Activated gamma-delta T cell treated with Interleukin-2 at 50 U/mL for 16 hours (primary cell): ENCODE results near the gene GNA15.
"Not testable (repeated sequence)": the region's sequence is repeated elsewhere in the genome, so short reads cannot be mapped to it uniquely, and the experiment has no call there.

Experiments used
- DNase-seq: peaks from one replicate; pipeline ENCODE4 v3.0.0-alpha.2; 2020

GNA15 gene, protein sequence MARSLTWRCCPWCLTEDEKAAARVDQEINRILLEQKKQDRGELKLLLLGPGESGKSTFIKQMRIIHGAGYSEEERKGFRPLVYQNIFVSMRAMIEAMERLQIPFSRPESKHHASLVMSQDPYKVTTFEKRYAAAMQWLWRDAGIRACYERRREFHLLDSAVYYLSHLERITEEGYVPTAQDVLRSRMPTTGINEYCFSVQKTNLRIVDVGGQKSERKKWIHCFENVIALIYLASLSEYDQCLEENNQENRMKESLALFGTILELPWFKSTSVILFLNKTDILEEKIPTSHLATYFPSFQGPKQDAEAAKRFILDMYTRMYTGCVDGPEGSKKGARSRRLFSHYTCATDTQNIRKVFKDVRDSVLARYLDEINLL

DNA sequence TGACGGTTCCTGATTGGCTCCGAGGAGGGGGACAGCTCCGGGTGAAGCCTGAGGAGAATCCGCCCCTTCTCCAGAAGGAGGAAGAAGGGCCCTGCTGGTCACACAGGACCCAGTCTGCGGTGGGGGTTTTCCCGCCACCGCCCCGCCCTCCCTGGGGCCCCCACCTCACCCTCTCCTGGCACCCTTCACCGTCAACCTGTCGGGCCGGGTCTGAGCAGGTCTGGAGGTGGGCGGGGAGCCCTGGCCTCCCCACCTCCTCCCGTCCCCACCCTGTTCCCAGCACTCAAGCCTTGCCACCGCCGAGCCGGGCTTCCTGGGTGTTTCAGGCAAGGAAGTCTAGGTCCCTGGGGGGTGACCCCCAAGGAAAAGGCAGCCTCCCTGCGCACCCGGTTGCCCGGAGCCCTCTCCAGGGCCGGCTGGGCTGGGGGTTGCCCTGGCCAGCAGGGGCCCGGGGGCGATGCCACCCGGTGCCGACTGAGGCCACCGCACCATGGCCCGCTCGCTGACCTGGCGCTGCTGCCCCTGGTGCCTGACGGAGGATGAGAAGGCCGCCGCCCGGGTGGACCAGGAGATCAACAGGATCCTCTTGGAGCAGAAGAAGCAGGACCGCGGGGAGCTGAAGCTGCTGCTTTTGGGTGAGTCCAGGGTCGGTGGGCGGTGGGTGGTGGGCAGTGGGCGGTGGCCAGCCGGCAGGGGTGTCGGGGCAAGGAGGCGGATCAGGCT, at the start of gene GNA15:
GNA15 (plus strand) TSS at position 73 of the 723 bp plus-strand sequence; CDS start at position 491, 418 bp downstream.
- DNase-seq = no peak

DNA sequence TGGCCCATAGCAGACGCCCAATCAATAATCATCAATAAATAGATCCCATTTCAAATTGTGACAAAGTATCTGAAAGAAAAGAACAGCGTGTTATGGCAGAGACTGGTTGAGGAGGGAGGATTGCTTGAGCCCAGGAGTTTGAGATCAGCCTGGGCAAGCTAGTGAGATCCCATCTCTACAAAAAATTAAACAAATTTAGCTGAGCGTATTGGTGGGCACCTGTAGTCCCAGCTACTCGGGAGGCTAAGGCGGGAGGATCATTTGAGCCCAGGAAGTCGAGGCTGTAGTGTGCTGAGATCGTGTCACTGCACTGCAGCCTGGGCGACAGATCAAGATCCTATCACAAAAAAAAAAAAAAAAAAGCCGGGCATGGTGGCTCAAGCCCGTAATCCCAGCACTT, 48.1 kb upstream of the GNA15 start:
- no peak for DNase-seq

DNA sequence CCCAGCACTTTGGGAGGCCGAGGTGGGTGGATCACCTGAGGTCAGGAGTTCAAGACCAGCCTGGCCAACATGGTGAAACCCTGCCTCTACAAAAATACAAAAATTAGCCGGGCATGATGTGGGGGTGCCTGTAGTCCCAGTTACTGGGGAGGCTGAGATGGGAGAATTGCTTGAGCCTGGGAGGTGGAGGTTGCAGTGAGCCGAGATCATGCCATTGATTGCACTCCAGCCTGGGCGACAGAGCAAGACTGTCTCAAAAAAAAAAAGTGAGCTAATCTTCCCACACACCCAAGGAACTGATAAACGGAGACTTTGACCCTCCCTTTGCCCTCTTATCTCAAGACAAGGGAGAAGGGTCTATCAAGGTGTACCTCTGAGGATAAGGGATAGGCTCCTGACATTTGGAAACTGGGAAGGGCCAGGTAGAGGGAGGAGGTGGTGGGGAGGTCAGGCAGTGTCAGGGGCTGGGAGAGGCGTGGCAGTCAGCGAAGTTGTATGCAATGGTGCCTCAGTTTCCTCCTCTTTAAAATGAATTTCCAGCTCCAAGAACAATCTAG, 46.5 kb upstream of the GNA15 start:
- DNase-seq = not testable (repeated sequence)

DNA sequence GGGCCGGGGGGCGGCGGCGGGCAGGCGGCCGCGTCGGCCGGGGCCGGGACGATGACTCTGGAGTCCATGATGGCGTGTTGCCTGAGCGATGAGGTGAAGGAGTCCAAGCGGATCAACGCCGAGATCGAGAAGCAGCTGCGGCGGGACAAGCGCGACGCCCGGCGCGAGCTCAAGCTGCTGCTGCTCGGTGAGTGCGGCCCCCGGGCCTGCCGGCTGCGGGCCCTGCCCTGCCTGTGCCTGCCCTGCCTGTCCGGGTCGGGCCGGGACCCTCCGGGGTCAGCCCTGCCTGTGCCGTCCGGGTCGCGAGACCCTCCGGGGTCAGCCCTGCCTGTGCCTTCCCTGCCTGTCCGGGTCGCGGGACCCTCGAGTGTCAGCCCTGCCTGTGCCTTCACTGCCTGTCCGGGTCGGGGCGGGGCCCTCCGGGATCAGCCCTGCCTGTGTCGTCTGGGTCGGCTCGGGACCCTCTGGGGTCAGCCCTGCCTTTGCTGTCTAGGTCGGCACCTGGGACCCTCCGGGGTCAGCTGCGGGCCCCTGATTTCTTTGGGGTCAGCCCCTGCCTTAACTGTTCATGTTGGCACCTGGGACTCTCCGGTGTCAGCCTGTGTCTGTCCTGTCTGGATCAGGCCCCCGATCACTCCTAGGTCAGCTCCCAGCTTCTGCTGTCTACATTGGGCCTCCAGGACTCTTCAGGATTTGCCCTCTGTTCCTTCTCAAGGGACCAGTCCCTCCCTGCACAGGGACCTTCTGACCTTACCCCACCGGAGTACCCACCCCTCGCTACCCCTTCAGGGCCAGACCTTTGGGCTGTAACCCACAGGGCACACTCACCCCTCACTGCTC, 41.0 kb upstream of the GNA15 start:
- peak; percentile 23 for DNase-seq

DNA sequence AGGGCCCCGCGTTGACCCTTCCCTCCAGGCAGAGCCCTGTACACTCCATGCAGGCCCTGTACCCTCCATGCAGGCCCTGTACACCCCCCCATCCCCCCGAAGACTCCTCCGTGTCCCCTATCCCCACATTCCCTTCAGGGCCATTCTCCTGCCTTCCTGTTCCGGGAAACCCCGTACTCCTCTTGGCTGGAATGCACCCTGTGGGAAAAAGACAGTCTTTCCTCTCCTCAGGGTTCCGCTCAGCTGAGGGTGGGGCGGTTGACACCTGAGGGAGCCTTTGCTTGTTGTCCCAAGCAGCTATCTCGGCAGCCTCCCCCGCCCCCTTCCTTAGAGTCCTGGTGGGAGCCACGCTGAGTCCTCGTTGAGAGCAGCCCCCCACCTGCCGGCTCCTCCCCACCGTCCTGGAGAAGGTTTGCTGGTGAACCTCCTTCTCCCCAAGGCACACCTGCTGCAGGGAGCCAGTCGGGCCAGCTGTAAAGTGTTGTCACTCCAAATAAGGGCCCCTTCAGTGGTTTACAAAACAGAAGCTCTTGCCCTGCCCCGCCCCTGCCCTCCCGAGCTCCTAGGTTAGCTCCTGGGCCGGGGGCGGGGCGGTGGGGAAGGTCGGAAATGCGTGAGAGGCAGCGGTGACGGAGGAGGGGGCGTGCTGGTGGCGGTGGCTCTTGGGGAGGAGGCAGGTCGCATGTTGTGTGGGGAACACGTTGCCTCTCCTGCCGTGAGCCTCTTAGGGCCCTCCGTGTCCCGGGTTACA, 40.2 kb upstream of the GNA15 start:
- DNase-seq = peak; percentile 40

DNA sequence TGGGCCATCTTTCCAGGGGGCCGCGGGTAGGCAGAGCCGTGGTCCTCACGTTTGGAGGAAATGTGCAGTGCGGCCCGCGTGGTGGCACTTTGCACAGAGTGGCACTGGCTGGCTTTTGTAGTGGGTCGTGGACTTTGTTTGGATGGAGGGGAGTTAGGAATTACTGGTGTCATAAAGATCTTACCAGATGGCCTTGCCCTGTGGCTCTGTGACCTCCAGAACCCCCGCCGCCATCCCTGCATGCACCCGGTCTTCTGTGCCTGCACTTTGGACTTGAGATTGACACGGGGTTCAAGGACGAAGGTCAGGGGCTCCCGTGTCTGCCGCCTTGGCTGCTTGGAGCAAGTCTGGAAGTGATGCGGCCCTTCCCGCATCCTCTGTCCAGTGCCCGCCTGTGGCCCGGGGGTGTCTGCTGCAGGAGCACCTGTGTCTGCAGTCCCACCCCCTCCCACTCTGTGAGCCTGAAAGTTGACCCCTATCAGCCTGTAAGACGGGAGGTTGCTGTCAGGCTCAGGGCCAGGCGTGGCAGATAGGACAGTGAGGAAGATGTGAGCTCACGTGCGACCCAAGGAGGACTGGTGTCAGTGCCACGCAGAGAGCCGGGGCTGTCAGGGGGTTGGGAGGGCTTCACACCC, 39.4 kb upstream of the GNA15 start:
- DNase-seq = no peak

DNA sequence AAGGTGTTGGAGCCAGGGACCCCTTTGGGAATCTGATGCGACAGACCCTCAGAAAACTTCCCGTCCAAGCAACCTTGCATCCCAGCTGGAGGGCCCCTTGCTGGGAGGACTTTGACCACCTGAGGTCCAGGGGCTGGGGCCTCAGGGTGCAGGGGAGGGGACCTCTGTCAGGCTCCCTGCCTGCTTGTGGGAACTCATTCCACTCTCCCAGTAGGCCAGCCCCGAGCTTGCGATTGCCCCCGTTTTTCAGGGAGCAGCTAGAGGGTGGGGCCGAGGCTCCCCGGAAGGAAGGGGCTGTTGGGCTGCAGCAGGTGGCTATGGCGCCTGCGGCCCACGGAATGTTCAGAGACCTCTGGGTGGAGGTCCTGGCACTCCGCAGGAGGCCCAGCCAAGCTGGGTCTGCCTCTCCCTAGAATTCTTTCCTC, 38.9 kb upstream of the GNA15 start:
- DNase-seq = no peak

DNA sequence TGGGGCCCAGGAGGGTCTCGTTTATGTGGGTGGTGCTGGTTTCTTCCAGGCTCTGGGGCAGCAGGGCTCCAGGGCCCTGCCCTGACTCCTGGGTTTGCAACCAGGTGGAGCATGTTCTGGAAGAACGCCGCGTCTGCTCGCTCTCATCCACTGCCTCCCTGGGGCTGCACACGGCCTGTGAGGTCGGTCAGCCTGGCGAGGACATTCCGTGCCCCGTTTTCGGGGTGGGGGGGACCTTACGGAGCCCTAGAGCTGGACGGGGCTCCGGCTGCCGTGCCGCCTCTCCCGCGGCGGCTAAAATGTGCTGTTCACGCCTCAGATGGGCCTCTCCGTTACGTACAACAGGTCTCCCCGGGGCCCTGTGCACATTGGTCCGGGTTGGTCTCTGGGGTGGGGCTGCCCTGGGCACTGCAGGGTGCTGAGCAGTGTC, 38.4 kb upstream of the GNA15 start:
- no peak for DNase-seq

DNA sequence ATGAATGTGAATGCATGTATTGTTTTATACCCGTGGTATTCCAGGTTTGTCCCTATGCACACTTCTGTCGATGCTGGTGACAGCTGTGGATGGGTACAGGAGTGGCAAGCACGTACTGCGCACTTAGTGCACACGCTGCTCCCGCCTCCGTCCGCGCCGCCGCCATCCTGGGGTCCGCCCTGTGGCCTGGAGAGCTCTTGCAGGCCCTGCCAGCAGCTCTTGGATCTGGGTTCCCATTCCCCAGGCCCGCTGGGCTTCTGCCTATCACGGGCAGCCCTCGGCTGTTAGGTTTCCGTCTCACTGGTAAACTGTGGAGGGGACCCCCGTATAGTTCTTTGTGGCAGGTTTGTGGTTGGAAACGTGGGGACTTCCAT, 37.7 kb upstream of the GNA15 start:
- DNase-seq = no peak

DNA sequence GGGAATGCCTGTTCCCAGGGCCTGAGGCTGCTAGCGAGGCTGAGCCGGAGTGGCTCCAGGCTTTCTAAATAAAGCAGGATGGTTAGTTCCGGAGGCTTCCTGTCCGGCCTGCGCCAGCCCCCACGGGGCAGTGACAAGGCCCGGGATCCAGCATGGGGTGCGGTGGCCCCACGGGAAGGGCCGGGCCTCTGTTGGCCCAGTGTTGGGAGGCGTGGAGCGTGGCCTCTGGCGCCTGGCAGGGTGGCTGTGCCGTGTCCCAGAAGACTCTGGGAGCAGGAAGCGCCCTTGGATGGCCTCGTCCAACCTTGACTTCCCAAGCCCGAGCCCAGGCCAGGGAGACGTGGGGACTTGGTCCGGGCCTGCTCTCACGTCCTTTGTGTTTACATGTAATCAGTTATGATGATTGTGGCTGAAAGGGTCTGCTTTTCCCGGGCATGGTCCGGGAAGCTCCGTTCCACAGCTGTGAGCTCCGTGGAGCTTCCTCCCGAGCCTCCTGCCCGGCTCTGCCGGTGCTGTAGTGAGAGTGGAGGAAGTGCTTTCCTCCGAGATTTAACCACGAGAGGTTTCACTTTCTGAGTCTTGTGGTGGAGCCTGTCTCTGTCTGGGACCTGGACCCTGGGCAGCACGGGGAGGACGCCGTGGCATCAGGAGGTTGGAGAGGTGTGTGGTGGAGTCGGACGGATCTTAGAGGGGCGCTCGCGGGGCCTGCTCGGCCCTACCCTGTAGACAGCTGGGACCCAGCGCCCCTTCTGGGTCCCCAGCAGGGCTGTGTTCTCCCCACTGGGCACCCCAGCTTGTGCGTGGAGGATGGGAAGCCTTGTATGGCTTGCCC, 37.1 kb upstream of the GNA15 start:
- no peak for DNase-seq

DNA sequence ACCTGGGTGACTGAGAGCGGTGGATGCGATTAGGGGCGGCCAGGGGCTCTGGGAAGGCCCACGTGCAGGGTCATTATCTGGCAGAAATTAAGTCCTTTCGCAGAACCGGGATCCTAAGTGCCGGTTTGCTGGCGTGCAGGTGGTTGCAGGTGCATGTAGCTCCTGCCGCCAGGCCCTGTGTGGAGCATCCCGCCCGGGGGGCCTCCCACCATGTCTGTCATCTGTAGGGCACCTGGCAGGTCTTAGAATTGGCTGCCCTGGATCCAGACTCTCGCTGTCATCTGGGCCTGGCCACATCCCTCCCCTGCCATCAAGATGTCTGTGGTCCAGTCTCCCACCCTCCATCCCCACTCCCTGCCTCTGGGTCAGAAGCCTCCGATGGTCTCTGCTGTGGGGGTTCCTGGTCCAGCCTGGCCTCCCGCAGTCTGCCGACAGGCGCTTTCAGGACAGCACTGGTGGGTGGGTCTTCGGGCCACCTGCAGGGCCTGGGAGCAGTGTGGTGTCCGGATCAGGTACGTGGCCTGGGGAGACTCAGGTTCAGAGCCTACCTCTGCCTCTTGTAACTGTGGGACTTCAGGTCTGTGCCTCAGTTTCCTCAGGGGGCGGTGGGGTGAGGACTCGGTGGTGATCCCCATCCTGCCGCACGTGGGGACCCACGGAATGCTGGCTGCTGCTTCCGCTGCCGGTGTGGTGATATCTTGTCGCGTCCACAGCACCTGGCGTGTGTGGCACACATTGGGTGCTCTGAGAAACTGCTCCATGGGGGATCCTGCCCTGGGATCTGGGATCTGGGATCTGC, 36.3 kb upstream of the GNA15 start:
- no peak for DNase-seq

DNA sequence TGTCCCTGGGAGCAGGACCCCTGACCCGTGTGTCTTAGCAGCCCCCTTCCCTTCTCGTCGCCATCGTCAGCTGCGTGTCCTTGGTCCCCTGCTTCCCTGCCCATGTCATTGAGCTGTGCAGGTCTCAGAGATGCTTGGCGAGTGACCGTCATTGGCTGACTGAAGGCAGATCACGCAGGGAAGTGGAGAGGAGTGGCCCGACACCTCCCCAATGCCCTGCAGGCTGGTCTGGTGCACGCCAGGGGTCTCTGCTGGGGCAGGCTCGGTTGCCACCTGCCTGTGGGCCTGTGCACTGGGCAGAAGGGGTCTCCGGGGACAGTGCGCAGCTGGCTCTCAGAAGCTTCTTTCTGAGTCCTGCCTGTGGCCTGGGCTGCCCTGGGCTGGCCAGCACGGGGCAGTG, 35.5 kb upstream of the GNA15 start:
- no peak for DNase-seq

DNA sequence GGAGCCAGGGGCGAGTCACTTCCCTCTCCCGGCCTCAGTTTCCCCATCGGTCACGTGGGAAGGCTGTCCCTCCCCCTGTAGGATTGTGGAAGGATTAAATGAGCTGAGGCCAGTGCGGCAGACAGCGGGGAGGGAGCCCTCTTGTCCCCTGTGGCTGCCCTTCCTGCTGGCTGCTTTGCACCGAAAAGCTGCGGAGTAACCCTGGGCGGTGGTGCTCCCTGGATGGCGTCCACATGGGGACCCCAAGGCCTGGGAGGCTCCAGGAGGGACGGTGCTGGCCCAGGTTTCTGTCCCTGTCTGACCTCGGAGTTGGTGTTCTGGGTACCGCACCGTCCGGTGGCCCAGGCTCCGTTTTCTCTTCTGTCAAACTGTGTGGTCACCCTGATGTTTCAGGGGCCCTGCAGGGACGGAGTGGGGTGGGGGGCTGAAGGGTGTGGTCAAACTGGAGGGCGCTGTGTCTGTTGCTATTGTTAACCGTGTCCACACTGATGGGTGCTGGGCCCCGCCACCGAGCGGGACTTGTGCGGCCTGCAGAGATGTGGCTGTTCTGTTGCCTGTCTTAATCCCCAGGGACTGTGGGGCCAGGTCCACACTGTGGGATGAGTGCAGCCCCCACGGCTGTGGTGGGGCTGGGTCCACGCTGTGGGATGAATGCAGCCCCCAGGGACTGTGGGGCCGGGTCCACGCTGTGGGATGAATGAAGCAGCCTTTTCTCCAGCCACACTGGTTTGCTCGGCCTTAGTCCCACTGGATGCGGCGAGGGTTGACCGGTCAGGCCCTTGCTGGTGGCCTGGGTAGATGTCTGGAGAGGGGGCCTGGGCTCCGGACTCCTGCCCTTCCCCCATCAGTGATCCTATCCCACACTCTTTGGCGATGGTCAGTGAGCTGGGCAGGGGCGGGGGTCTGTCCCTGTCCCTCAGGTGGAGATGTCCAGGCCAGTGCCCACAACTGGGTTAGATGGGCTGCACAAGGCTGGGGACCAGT, 34.8 kb upstream of the GNA15 start:
- no peak for DNase-seq

DNA sequence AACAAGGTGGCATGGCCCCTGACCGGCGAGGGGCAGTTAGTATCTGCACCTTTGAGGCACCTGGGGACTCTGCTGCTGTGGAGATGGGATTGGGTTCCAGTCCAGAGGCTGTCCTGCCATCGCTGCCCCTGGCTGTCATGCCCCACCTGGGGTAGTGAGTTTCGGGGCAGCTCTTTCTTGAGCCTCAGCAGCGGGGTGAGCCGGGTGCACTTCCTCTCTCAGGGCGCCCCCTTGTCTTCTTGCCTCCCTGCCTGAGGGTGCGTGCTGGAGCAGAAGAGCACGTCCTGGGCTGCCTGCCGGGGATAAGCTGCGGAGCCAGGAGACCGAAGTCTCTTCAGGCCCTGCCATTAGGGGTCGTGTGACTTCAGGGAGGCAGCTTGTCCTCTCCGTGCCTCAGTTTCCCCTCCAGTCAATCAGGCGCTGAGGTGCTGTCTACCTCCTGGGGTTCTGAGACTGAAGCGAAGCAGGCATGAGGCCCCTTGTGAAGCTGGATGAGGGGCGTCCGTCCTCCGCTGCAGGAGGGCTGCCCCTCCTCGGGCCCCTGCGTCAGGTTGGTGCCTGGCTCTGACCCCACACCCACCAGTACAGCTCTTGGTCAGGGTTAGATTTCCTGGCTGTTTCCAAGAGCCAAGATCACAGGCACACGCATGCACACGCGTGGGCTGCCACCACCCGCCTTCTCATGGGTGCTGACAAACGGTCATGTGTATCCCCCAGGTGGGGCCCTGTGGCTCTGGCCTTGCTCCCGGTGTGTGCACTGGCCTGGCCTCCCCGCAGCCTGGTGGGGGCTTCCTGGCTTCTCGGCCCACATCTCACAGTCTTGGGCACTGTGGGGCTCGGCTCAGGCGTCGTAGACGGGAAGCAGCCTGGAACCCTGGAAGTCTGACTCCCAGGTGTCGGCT, 33.3 kb upstream of the GNA15 start:
- no peak for DNase-seq

DNA sequence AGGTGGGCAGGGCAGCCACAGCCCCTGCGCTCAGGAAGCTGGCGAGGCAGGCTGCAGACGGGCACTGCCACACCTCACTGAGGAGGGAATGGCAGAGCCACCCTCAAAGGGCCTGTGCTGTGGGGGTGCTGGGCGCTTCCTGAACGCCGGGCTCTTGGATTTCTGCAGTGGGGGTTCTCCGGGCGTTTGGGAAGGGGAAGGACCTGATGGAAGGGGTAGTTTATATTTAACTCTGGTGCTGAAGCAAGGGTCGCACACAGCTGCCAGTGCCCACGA, 31.2 kb upstream of the GNA15 start:
- no peak for DNase-seq

DNA sequence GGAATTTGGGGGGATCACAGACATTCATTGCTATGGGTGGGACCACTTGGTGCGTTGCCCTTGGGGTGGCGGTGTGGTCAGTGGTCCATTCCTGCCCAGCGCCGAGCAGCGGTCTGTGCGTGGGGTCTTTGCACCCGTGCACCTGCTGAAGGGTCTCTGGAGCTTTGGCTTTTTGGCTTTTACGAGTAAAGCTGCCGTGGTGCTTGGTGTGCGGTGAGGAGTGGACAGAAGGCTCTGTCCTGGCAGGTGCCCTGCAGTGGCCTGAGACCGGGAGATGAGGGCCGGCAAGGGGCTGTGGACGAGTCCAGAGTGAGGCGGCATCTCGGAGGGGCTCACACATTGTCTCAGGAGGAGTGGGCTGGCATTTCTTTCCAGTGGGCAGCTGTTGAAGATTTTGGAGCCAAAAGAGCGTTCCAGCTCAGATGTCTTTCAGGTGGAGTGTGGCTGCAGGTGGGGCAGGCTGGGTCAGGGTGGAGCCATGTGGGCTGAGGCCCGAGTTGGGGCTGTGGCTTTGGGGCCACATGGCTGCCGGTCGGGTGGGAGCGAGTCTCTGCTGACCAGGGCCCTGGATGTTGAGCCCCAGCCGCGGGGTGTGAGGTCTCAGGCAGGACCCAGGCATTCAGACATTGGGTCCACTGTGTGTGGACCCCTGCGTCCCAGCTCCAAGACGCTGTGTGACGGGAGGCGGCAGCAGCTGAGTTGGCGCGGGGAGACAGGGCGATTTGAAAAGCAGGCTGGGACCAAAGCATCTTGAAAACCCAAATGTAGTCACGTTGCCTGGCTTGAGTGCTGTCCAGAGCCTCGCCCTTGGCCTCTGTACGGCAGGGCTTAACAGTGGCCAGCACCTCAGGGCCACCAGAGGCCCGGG, 30.0 kb upstream of the GNA15 start:
- no peak for DNase-seq
